Activated naive CD4-positive, alpha-beta T cell treated with Interleukin-2 at 50 U/mL for 16 hours (primary cell): ENCODE results near the gene SETD1A.
"Not testable (repeated sequence)": the region's sequence is repeated elsewhere in the genome, so short reads cannot be mapped to it uniquely, and the experiment has no call there.

Experiments used
- DNase-seq: peaks from one replicate; pipeline ENCODE4 v3.0.0-alpha.2; 2020

SETD1A gene

GRCh38 chr16:31001507-31002249 lies 44.1 kb downstream of the SETD1A start:
- no peak for DNase-seq

- no peak for DNase-seq
Measured at GRCh38 chr16:31002250-31002700, 44.7 kb downstream of the SETD1A start.

- no peak for DNase-seq
Measured at GRCh38 chr16:31002862-31003341, 45.3 kb downstream of the SETD1A start.

GRCh38 chr16:31003744-31004143 lies 46.2 kb downstream of the SETD1A start:
- DNase-seq = no peak

GRCh38 chr16:31004658-31005057 lies 47.1 kb downstream of the SETD1A start:
- DNase-seq = no peak

GRCh38 chr16:31005350-31006085 lies 48.0 kb downstream of the SETD1A start:
- no peak for DNase-seq

GRCh38 chr16:31006086-31006385 lies 48.5 kb downstream of the SETD1A start:
- DNase-seq = no peak

- no peak for DNase-seq
Measured at GRCh38 chr16:31006589-31006988, 49.0 kb downstream of the SETD1A start.

- DNase-seq = no peak
Measured at GRCh38 chr16:31007684-31008083, 50.1 kb downstream of the SETD1A start.

- no peak for DNase-seq
Measured at GRCh38 chr16:31008149-31008548, 50.6 kb downstream of the SETD1A start.

GRCh38 chr16:31008551-31008950 lies 51.0 kb downstream of the SETD1A start:
- DNase-seq = no peak

- no peak for DNase-seq
Measured at GRCh38 chr16:31009120-31009519, 51.6 kb downstream of the SETD1A start.

GRCh38 chr16:31009894-31010584 lies 52.5 kb downstream of the SETD1A start:
- no peak for DNase-seq

- peak; percentile 42 for DNase-seq
Measured at GRCh38 chr16:31010585-31011325, 53.2 kb downstream of the SETD1A start, which contains the start of gene STX1B. Gene STX1B (minus strand): TSS chr16:31010638. CDS start chr16:31010396, 242 bp downstream.

- not testable (repeated sequence) for DNase-seq
Measured at GRCh38 chr16:31011815-31012214, 54.3 kb downstream of the SETD1A start.

GRCh38 chr16:31013292-31013691 lies 55.7 kb downstream of the SETD1A start:
- not testable (repeated sequence) for DNase-seq

- DNase-seq = no peak
Measured at GRCh38 chr16:31016018-31016417, 58.5 kb downstream of the SETD1A start.

GRCh38 chr16:31017756-31018155 lies 60.2 kb downstream of the SETD1A start:
- not testable (repeated sequence) for DNase-seq

- DNase-seq = no peak
Measured at GRCh38 chr16:31020536-31020935, 63.0 kb downstream of the SETD1A start.

- DNase-seq = no peak
Measured at GRCh38 chr16:31022544-31023251, 65.1 kb downstream of the SETD1A start.

- no peak for DNase-seq
Measured at GRCh38 chr16:31023252-31023602, 65.7 kb downstream of the SETD1A start.

- no peak for DNase-seq
Measured at GRCh38 chr16:31023627-31024226, 66.2 kb downstream of the SETD1A start.
